SH-SY5Y (cell line): ENCODE measurements around the gene THSD1.

Source experiments
- GATA2 ChIP-seq: IDR thresholded peaks from 2 replicates; pipeline ENCODE4 v1.6.1; 2011; ENCODE audit warnings: mild to moderate bottlenecking, low read depth, low read length
- GATA3 ChIP-seq: IDR thresholded peaks from 2 replicates; pipeline ENCODE4 v1.6.1; 2011; ENCODE audit warnings: low read depth, mild to moderate bottlenecking, low read length, moderate library complexity

DNA sequence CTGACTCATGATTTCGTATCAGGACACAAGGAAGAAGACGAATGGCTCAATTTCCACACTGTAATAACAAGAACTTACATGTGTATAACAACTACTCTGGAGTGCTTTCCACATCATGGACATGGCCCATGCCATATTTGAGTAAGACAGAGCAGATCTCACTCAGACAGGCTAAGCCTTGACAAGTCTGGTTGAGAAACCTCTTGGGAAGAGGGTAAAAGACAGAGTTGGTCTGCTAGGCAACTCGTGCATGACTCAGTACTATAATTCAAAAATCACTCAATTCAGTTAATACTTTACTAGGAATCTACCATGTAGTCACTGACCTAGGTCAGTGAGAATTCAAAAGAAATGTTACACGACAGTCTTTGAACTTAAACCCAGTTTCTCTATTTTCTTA, 5.7 kb upstream of the THSD1 start:
- TF ChIP-seq GATA2 (no peak), GATA3 (no peak)
